A673 (cell line): ENCODE data around the gene PTPN11. TPM values are rescaled to one million over a fixed set of nuclear protein-coding genes. Genes with fewer than 3 reads are reported as not detected.

Source experiments
- BruUV-seq: library from RNA; stranded (reverse); fragments of 400-500 nt; replicated peaks from 2 replicates; lab custom pipeline; 2021; lab: Mats Ljungman, UMichigan
- CTCF ChIA-PET: fragments of 300-600 bp; sonication (Branson Sonifier 250); formaldehyde crosslinking; loops from one replicate; lab custom pipeline; 2022; ENCODE audit warnings: antibody characterized with exemption; lab: Charles Lee
- POLR2A ChIA-PET: fragments of 300-600 bp; sonication (Branson Sonifier 250); formaldehyde crosslinking; loops from one replicate; lab custom pipeline; 2022; ENCODE audit warnings: antibody characterized with exemption; ENCODE audit not compliant: low non-redundant PET; lab: Charles Lee
- DNase-seq: peaks from one replicate; pipeline ENCODE4 v3.0.0-alpha.2; 2015; ENCODE audit warnings: low spot score
- H3K27ac ChIP-seq: fragments of 200-600 bp; sonication (generic); 2 replicates; pipeline ENCODE4 v1.5.1; 2016; ENCODE audit warnings: mixed run types, low read depth, mild to moderate bottlenecking, mixed read lengths, antibody characterized with exemption, low read length; ENCODE audit not compliant: poor library complexity, severe bottlenecking
- H3K27me3 ChIP-seq: fragments of 200-600 bp; sonication (generic); replicated peaks from 2 replicates; pipeline ENCODE4 v1.6.1; 2017; ENCODE audit warnings: mixed run types, low read depth, mild to moderate bottlenecking, mixed read lengths, antibody characterized with exemption, low read length; ENCODE audit not compliant: insufficient read depth, poor library complexity
- H3K36me3 ChIP-seq: fragments of 200-600 bp; sonication (generic); 2 replicates; pipeline ENCODE4 v1.6.1; 2016; ENCODE audit warnings: mixed run types, mild to moderate bottlenecking, mixed read lengths, antibody characterized with exemption, low read length; ENCODE audit not compliant: insufficient read depth, poor library complexity, severe bottlenecking
- H3K4me1 ChIP-seq: fragments of 200-600 bp; sonication (generic); 2 replicates; pipeline ENCODE4 v1.6.1; 2017; ENCODE audit warnings: mixed run types, mild to moderate bottlenecking, mixed read lengths, antibody characterized with exemption, low read length; ENCODE audit not compliant: insufficient read depth, poor library complexity, severe bottlenecking
- H3K4me3 ChIP-seq: fragments of 200-600 bp; sonication (generic); 2 replicates; pipeline ENCODE4 v1.5.1; 2016; ENCODE audit warnings: low read depth, mixed run types, mild to moderate bottlenecking, mixed read lengths, low read length; ENCODE audit not compliant: poor library complexity, severe bottlenecking
- H3K9me3 ChIP-seq: fragments of 200-600 bp; sonication (generic); 2 replicates; pipeline ENCODE4 v1.6.1; 2016; ENCODE audit warnings: mixed run types, low read depth, mild to moderate bottlenecking, mixed read lengths, antibody characterized with exemption, low read length; ENCODE audit not compliant: poor library complexity, severe bottlenecking
- EZH2 ChIP-seq: fragments of 200-600 bp; sonication (generic); IDR thresholded peaks from 2 replicates; pipeline ENCODE4 v1.6.1; 2017; ENCODE audit warnings: borderline replicate concordance, low read depth, mild to moderate bottlenecking, mixed read lengths, antibody characterized with exemption, low read length; ENCODE audit not compliant: poor library complexity, severe bottlenecking
- intact Hi-C: fragments of 100-400 bp; cut with micrococcal nuclease; formaldehyde crosslinking; loops from one replicate; pipeline ENCODE4 v1.10.0; 2022; ENCODE audit not compliant: unreplicated experiment
- total RNA-seq: library from RNA; stranded (reverse); gene quantifications from 2 replicates; pipeline ENCODE4 v1.2.3, GENCODE V29; 2021
- TF ChIP-seq, protein P1 (sequence below): fragments of 300-800, 200-600 bp; sonication (generic); conservative IDR thresholded peaks from 2 replicates; pipeline ENCODE4 v1.5.1; 2017; ENCODE audit warnings: low read depth, mild to moderate bottlenecking, antibody characterized with exemption, low read length, moderate library complexity, mixed read lengths

Gene PTPN11
- total RNA-seq, 1 experiment from 2014 or later = 158 TPM

DNA sequence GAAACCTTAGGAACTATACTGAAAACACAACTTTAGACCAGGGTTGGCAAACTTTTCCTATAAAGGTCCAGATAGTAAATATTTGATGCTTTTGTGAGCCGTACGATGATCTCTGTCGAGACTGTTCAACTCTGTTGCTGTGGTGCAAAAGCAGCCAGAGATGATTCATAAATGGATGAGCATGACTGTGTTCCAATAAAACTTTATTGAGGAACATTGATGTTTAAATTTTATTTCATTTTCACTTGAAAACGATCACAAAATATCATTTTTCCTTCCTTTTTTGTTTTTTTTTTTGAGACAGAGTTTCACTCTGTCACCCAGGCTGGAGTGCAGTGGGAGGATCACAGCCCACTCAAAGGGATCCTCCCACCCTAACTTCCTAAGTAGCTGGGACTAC is 105.5 kb downstream of the PTPN11 start:
- no peaks in the 10 kb centered on the region for H3K4me1 ChIP-seq
- DNase-seq = no peak
- POLR2A ChIA-PET = no interaction called here
- H3K27me3 ChIP-seq = no peaks in the 10 kb centered on the region
- no peaks in the 10 kb centered on the region for H3K36me3 ChIP-seq
- BruUV-seq = no TSS peak
- no peak overlapping the region for H3K27ac ChIP-seq
- intact Hi-C loops = no loop called here
- CTCF ChIA-PET = no interaction called here
- TF ChIP-seq EZH2 = no peak
- TF ChIP-seq, protein P1, sequence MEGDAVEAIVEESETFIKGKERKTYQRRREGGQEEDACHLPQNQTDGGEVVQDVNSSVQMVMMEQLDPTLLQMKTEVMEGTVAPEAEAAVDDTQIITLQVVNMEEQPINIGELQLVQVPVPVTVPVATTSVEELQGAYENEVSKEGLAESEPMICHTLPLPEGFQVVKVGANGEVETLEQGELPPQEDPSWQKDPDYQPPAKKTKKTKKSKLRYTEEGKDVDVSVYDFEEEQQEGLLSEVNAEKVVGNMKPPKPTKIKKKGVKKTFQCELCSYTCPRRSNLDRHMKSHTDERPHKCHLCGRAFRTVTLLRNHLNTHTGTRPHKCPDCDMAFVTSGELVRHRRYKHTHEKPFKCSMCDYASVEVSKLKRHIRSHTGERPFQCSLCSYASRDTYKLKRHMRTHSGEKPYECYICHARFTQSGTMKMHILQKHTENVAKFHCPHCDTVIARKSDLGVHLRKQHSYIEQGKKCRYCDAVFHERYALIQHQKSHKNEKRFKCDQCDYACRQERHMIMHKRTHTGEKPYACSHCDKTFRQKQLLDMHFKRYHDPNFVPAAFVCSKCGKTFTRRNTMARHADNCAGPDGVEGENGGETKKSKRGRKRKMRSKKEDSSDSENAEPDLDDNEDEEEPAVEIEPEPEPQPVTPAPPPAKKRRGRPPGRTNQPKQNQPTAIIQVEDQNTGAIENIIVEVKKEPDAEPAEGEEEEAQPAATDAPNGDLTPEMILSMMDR = no peak
- H3K4me3 ChIP-seq = no peak overlapping the region
- no peaks in the 10 kb centered on the region for H3K9me3 ChIP-seq

DNA sequence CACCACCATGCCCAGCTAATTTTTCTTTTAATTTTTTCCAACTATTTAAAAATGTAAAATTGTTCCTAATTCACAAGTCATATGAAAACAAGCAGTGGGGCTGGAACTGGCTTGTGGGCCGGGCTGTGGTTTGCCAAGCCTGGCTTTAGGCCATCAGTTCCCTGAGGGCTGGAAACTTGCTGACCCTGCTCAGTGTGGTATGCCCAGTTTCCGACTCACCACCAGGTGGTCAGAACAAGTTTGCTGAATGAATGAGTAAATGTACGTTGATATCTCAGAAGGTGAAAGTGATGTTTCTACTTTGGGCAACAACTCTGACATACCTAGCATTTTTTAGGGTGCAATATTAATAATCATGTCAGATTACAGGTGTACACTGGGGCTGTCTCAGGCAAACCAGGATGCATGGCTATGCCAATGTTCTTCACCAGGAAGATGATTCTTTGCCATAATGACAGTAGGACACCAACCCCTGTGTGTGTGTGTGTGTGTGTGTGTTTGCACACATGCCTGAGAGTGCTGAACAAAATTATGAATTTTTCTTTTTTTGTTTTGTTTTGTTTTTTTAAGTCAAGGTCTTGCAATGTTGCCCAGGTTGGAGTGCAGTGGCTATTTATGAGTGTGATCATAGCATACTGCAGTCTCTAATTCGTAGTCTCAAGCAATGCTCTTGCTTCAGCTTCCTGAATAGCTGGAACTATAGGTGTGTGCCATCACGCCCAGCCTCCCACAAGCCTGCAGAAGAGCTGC is 106.1 kb downstream of the PTPN11 start:
- ChIA-PET POLR2A (no interaction called here), CTCF (no interaction called here)
- Histone ChIP-seq H3K27me3 (no peaks in the 10 kb centered on the region), H3K36me3 (no peaks in the 10 kb centered on the region), H3K4me3 (no peak overlapping the region), H3K27ac (no peak overlapping the region), H3K9me3 (no peaks in the 10 kb centered on the region), H3K4me1 (no peaks in the 10 kb centered on the region)
- no TSS peak for BruUV-seq
- intact Hi-C loops = no loop called here
- TF ChIP-seq, protein P1 = no peak
- TF ChIP-seq EZH2 = no peak
- no peak for DNase-seq

DNA sequence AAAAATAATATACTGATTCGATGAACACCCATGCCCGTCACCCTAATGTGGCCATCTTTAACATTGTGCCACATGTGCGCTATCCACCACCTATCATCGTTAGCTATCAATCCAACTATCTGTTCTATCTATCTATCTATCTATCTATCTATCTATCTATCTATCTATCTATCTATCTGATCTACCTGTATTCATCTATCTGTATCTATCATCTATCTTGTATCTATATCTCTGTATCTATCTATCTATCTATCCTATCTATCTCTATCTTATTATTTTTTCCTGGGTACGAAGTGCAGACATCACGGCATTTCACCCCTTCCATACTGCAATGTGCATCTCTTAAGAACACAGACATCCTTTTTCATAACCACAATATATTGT is 106.7 kb downstream of the PTPN11 start:
- BruUV-seq = no TSS peak
- Histone ChIP-seq H3K9me3 (no peaks in the 10 kb centered on the region), H3K4me3 (no peak overlapping the region), H3K27ac (no peak overlapping the region), H3K36me3 (no peaks in the 10 kb centered on the region), H3K27me3 (no peaks in the 10 kb centered on the region), H3K4me1 (no peaks in the 10 kb centered on the region)
- ChIA-PET CTCF (no interaction called here), POLR2A (no interaction called here)
- intact Hi-C loops = no loop called here
- TF ChIP-seq, protein P1 = no peak
- TF ChIP-seq EZH2 = no peak
- no peak for DNase-seq
